GM10266 (cell line): ENCODE results near the gene SYNE2.
A peak's percentile ranks its signal among the peaks of the same experiment; 100 is the strongest.
"Not testable (repeated sequence)": the region's sequence is repeated elsewhere in the genome, so short reads cannot be mapped to it uniquely, and the experiment has no call there.

Source experiments
- DNase-seq: peaks from one replicate; pipeline ENCODE4 v3.0.0; 2012; ENCODE audit errors: extremely low spot score
- TF ChIP-seq, protein P1 (sequence below): IDR thresholded peaks from 2 replicates; pipeline ENCODE4 v1.5.1; 2012; ENCODE audit warnings: mild to moderate bottlenecking, low read depth; ENCODE audit not compliant: control insufficient read depth, insufficient read depth; ENCODE audit errors: missing control alignments

SYNE2 gene, protein sequence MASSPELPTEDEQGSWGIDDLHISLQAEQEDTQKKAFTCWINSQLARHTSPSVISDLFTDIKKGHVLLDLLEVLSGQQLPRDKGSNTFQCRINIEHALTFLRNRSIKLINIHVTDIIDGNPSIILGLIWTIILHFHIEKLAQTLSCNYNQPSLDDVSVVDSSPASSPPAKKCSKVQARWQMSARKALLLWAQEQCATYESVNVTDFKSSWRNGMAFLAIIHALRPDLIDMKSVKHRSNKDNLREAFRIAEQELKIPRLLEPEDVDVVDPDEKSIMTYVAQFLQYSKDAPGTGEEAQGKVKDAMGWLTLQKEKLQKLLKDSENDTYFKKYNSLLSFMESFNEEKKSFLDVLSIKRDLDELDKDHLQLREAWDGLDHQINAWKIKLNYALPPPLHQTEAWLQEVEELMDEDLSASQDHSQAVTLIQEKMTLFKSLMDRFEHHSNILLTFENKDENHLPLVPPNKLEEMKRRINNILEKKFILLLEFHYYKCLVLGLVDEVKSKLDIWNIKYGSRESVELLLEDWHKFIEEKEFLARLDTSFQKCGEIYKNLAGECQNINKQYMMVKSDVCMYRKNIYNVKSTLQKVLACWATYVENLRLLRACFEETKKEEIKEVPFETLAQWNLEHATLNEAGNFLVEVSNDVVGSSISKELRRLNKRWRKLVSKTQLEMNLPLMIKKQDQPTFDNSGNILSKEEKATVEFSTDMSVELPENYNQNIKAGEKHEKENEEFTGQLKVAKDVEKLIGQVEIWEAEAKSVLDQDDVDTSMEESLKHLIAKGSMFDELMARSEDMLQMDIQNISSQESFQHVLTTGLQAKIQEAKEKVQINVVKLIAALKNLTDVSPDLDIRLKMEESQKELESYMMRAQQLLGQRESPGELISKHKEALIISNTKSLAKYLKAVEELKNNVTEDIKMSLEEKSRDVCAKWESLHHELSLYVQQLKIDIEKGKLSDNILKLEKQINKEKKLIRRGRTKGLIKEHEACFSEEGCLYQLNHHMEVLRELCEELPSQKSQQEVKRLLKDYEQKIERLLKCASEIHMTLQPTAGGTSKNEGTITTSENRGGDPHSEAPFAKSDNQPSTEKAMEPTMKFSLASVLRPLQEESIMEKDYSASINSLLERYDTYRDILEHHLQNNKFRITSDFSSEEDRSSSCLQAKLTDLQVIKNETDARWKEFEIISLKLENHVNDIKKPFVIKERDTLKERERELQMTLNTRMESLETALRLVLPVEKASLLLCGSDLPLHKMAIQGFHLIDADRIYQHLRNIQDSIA (N-terminal part only)

DNA sequence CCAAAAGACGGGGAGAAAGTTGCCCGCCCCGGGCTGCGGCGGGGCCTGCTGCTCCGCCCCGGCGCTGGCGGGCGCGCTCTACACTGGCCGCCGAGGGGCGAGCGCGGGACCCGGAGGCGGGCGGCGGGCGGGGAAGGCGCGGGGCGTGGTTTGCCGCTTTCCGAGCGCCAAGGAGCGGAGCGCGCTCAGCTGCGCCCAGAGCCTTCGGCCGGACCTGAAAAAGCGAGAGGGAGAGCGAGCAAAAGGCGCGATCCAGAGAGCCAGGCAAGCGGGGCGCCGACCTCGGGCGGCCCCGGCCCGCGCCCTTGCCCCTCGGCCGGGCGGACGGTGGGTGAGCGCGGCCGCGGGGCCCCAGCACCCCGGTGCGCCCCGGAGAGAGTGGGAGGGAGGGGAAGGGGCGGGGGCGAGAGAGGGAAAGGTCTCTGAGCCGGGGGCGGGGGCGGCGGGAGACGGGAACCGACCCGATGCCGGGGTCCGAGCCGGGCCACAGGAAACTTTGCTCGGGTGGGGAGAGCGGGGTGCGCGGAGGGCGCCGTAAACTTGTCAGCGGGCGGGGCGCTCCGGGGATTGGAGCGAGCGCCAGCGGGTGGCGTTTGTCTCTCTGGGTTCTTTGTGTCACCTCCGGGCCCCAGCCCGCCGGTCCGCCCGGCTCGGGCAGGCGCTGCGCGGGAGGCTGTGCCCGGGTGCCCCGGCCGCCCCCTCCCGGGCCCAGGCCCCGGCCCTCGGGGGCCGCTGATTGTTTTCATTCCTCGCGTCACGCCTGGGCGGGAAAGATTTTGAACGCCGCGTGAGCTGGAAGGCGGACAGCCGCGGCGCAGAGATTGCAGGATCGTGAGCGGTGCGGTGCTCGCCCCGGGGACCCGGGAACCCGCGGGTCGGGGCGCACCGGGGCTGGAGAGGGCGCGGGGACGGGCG lies at the start of gene SYNE2:
Gene SYNE2, plus strand, starts transcription at position 188 of the 915 bp plus-strand sequence. CDS start 56,145 bp downstream, outside the sequence.
- TF ChIP-seq, protein P1, sequence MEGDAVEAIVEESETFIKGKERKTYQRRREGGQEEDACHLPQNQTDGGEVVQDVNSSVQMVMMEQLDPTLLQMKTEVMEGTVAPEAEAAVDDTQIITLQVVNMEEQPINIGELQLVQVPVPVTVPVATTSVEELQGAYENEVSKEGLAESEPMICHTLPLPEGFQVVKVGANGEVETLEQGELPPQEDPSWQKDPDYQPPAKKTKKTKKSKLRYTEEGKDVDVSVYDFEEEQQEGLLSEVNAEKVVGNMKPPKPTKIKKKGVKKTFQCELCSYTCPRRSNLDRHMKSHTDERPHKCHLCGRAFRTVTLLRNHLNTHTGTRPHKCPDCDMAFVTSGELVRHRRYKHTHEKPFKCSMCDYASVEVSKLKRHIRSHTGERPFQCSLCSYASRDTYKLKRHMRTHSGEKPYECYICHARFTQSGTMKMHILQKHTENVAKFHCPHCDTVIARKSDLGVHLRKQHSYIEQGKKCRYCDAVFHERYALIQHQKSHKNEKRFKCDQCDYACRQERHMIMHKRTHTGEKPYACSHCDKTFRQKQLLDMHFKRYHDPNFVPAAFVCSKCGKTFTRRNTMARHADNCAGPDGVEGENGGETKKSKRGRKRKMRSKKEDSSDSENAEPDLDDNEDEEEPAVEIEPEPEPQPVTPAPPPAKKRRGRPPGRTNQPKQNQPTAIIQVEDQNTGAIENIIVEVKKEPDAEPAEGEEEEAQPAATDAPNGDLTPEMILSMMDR: peak; percentile 56
- DNase-seq: peak; percentile 92

DNA sequence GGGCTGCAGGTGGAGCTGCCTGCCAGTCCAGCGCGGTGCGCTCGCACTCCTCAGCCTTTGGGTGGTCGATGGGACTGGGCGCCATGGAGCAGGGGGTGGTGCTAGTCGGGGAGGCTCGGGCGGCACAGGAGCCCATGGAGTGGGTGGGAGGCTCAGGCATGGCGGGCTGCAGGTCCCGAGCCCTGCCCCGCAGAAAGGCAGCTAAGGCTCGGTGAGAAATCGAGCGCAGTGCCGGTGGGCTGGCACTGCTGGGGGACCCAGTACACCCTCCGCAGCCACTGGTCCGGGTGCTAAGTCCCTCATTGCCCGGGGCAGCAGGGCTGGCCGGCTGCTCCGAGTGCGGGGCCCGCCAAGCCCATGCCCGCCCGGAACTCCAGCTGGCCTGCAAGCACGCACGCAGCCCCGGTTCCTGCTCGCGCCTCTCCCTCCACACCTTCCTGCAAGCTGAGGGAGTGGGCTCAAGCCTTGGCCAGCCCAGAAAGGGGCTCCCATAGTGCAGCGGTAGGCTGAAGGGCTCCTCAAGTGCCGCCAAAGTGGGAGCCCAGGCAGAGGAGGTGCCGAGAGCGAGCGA lies 49.5 kb upstream of the SYNE2 start:
- not testable (repeated sequence) for DNase-seq

DNA sequence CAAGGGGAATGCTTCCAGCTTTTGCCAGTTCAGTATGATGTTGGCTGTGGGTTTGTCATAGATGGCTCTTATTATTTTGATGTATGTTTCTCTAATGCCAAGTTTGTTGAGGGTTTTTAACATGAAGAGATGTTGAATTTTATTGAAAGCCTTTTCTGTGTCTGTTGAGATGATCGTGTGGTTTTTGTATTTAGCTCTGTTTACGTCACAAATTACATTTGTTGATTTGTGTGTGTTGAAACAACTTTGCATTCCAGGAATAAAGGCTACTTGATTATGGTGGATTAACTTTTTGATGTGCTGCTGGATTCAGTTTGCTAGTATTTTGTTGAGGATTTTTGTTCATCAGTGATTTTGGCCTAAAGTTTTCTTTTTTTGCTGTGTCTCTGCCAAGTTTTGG lies 46.7 kb upstream of the SYNE2 start:
- DNase-seq: not testable (repeated sequence)

DNA sequence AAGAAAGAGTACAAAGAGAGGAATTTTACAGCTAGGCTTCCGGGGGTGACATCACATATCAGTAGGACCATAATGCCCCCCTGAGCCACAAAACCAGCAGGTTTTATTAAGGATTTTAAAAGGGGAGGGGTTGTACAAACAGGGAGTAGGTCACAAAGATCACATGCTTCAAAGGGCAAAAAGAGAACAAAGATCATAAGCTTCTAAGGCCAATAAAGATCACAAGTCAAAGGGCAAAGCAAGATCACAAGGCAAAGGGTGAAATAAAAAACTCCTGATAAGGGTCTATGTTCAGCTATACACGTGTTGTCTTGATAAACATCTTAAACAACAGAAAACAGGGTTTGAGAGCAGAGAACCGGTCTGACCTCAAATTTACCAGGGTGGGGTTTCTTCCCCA lies 41.1 kb upstream of the SYNE2 start:
- not testable (repeated sequence) for DNase-seq

DNA sequence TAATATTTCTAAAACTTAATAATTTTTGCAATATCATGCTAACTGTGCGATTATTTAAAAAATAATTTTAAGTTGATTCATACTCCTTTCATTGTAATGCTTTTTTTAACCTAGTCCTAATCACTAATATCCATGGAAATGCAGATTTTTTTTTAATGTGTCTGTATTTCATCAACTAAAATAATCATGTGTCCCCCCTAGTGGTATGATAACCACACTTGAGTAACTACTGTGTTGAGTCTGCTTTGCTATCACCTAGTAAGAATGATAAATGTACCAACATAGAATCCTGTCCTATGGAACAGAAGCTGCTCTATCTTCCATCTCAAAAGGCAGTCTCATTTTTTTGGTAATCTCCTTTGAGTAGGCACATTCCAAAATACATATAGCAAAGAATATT lies 19.1 kb upstream of the SYNE2 start:
- TF ChIP-seq, protein P1: no peak
- DNase-seq: no peak

DNA sequence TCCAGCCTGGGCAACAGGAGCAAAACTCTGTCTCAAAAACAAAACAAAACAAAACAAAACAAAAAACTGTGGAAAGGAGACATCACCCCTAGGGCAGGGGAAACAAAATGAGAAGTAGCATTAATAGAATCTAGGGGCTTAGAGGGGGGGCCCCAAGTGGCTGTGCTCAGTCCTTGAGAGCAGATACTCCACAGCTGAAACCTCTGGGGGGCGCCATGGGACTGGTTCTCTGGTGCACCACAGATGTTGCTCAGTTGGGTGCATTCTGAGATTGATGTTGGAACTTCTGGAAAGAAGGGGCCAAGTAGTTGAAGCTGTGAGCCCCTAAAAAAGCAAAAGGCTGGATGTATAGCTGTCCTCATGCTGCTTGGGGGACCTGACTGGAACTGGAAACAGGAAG lies 11.8 kb upstream of the SYNE2 start:
- TF ChIP-seq, protein P1: no peak
- no peak for DNase-seq

DNA sequence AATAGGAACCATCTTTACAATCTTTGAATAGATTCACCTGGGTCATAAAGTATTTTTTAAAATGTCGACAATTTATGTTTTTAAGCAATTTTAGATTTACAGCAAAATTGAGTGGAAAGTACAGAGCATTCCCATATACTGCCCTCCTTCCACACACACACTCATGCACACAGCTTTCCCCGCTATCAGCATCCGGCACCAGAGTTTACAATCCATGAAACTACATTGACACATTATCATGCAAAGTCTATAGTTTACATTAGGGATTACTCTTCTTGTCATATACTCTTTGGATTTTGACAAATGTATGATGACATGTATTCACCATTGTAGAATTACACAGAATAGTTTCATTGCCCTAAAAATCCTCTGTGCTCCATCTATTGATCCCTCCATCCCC lies 9.0 kb upstream of the SYNE2 start:
- TF ChIP-seq, protein P1: no peak
- DNase-seq: no peak

DNA sequence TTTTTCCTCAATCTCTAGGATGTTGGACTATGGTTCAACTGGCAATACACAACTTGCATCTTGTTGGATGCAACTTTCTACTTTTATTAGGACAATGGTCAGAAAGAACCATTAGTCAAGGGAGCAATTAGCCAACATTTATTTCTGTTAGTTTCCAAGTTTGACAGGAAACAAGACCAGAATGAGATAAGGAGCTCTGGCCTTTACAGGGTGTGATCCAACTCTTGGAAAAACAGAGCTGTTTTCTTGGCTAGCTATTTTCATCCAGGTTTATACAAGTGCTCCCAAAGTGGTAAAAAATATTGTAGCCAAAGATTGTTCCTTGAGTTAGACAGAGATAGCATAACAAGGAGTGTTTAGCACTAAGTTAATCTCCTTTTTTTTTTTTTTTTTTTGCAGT lies 3.9 kb upstream of the SYNE2 start:
- TF ChIP-seq, protein P1: no peak
- DNase-seq: no peak
